MM.1S (cell line): ENCODE results near the gene AGPAT3.

Source experiments
- CTCF ChIP-seq: fragments of 300-600 bp; sonication (generic); IDR thresholded peaks from 2 replicates; pipeline ENCODE4 v1.5.1; 2016; ENCODE audit warnings: antibody characterized with exemption, low read length, mixed read lengths
- EZH2 ChIP-seq: fragments of 300-600 bp; sonication (generic); optimal IDR thresholded peaks from 2 replicates; pipeline ENCODE3; 2017; ENCODE audit warnings: low read depth, mild to moderate bottlenecking, antibody characterized with exemption, low read length, mixed read lengths

DNA sequence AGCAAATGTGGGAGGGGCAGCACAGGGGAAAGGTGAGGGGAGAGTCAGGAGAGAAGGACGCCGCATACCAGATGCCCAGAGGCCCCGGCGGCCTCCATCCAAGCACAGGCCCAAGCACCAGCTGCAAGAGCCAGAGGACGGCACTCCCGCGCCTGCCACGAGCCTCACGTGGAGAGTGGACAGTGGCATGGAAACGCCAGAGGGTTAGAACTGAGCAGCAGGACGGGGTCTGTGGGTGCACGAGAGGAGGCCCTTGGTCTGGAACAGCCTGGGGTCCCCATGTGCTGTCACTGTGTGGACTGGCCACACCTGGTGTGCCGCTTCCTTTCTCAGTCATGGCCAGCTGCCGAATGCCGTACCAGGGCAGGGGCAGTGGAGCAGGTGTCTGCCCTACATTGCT is 68.7 kb downstream of the AGPAT3 start:
- TF ChIP-seq EZH2 (no peak), CTCF (no peak)
